PC-9 (cell line): Measurements from ENCODE around the gene COL27A1. TPM values are rescaled to one million over a fixed set of nuclear protein-coding genes. Genes with fewer than 3 reads are reported as not detected.

Experiments used
- BruUV-seq: library from RNA; stranded (reverse); fragments of 400-500 nt; replicated peaks from 2 replicates; lab custom pipeline; 2021; lab: Mats Ljungman, UMichigan
- CTCF ChIA-PET: fragments of 300-600 bp; sonication (Branson Sonifier 250); formaldehyde crosslinking; loops from one replicate; lab custom pipeline; 2022; ENCODE audit warnings: antibody characterized with exemption; lab: Charles Lee
- POLR2A ChIA-PET: fragments of 300-600 bp; sonication (Branson Sonifier 250); formaldehyde crosslinking; loops from one replicate; lab custom pipeline; 2022; ENCODE audit warnings: antibody characterized with exemption; ENCODE audit not compliant: unreplicated experiment; lab: Charles Lee
- DNase-seq, 2 experiments: peaks; one replicate each; pipeline versions ENCODE4 v3.0.0 to v3.0.0-alpha.2; 2015 to 2022; ENCODE audit warnings: mixed read lengths in 1 of 2
- H2AFZ ChIP-seq: fragments of 200-600 bp; sonication (generic); 2 replicates; pipeline ENCODE4 v1.8.1; 2017; ENCODE audit warnings: antibody characterized with exemption
- H3F3A ChIP-seq: fragments of 200-600 bp; sonication (generic); 2 replicates; pipeline ENCODE4 v1.8.1; 2017; ENCODE audit warnings: antibody characterized with exemption, mild to moderate bottlenecking, low read depth; ENCODE audit not compliant: insufficient read depth
- H3K27ac ChIP-seq: fragments of 200-600 bp; sonication (generic); 2 replicates; pipeline ENCODE4 v1.6.1; 2016; ENCODE audit warnings: mixed run types
- H3K27me3 ChIP-seq: fragments of 200-600 bp; sonication (generic); 2 replicates; pipeline ENCODE4 v1.6.1; 2016; ENCODE audit warnings: low read depth, mixed run types; ENCODE audit not compliant: insufficient read depth
- H3K36me3 ChIP-seq: fragments of 200-600 bp; sonication (generic); 2 replicates; pipeline ENCODE4 v1.6.1; 2016; ENCODE audit warnings: low read depth, mixed run types
- H3K4me1 ChIP-seq: fragments of 200-600 bp; sonication (generic); replicated peaks from 2 replicates; pipeline ENCODE4 v1.6.1; 2016; ENCODE audit warnings: mixed run types; ENCODE audit not compliant: insufficient read depth
- H3K4me2 ChIP-seq: fragments of 200-600 bp; sonication (generic); 2 replicates; pipeline ENCODE4 v1.6.1; 2017; ENCODE audit warnings: mixed run types
- H3K4me3 ChIP-seq: fragments of 200-600 bp; sonication (generic); 2 replicates; pipeline ENCODE4 v1.6.1; 2016; ENCODE audit warnings: mixed run types
- H3K79me2 ChIP-seq: fragments of 200-600 bp; sonication (generic); 2 replicates; pipeline ENCODE4 v1.6.1; 2017; ENCODE audit warnings: low read depth, mixed run types
- H3K9me2 ChIP-seq: fragments of 200-600 bp; sonication (generic); 2 replicates; pipeline ENCODE4 v1.8.1; 2017; ENCODE audit warnings: mild to moderate bottlenecking; ENCODE audit not compliant: insufficient read depth
- H3K9me3 ChIP-seq: fragments of 200-600 bp; sonication (generic); 2 replicates; pipeline ENCODE4 v1.8.1; 2016; ENCODE audit warnings: low read depth; ENCODE audit not compliant: insufficient read depth
- H4K20me1 ChIP-seq: fragments of 200-600 bp; sonication (generic); 2 replicates; pipeline ENCODE4 v1.8.1; 2017; ENCODE audit not compliant: insufficient read depth
- CTCF ChIP-seq: fragments of 200-600 bp; sonication (generic); conservative IDR thresholded peaks from 2 replicates; pipeline ENCODE4 v1.6.1; 2017; ENCODE audit warnings: mixed run types, antibody characterized with exemption, mild to moderate bottlenecking, moderate library complexity
- EZH2 ChIP-seq: fragments of 200-600 bp; sonication (generic); IDR thresholded peaks from 2 replicates; pipeline ENCODE4 v1.8.0; 2017; ENCODE audit warnings: antibody characterized with exemption, low read depth
- intact Hi-C: fragments of 100-400 bp; cut with micrococcal nuclease; formaldehyde crosslinking; loops from one replicate; pipeline ENCODE4 v1.10.0; 2022; ENCODE audit not compliant: unreplicated experiment
- total RNA-seq: library from RNA; stranded (reverse); gene quantifications from 2 replicates; pipeline ENCODE4 v1.2.3, GENCODE V29; 2021

Gene COL27A1
- total RNA-seq, 1 experiment from 2014 or later = 0.39 TPM

- Histone ChIP-seq H3K4me3 (no peak overlapping the region), H4K20me1 (no peaks in the 10 kb centered on the region), H3K36me3 (no peaks in the 10 kb centered on the region), H3K79me2 (no peaks in the 10 kb centered on the region), H3K9me3 (no peaks in the 10 kb centered on the region), H3K9me2 (no peaks in the 10 kb centered on the region), H2AFZ (no peak overlapping the region), H3K4me2 (no peak overlapping the region), H3F3A (no peaks in the 10 kb centered on the region), H3K27me3 (peaks cover 7% of the 10 kb centered on the region), H3K4me1 (no peaks in the 10 kb centered on the region), H3K27ac (no peak overlapping the region)
- no TSS peak for BruUV-seq
- POLR2A ChIA-PET = no interaction called here
- CTCF ChIA-PET = no interaction called here
- TF ChIP-seq CTCF = no peak
- TF ChIP-seq EZH2 = no peak
- intact Hi-C loops = no loop called here
- no peak for DNase-seq
These were observed 12.3 kb downstream of the COL27A1 start for GRCh38 chr9:114167591-114168091.

GRCh38 chr9:114168281-114169028 is 13.1 kb downstream of the COL27A1 start:
- BruUV-seq = no TSS peak
- POLR2A ChIA-PET = no interaction called here
- intact Hi-C loops = no loop called here
- H3K36me3 ChIP-seq = no peaks in the 10 kb centered on the region
- H3K79me2 ChIP-seq = no peaks in the 10 kb centered on the region
- TF ChIP-seq EZH2 = no peak
- no peak for TF ChIP-seq CTCF
- H3K27me3 ChIP-seq = peaks cover 6% of the 10 kb centered on the region
- no peaks in the 10 kb centered on the region for H4K20me1 ChIP-seq
- no peak overlapping the region for H2AFZ ChIP-seq
- H3K9me2 ChIP-seq = no peaks in the 10 kb centered on the region
- no peak overlapping the region for H3K27ac ChIP-seq
- no peak overlapping the region for H3K4me2 ChIP-seq
- H3K4me3 ChIP-seq = no peak overlapping the region
- no peaks in the 10 kb centered on the region for H3K9me3 ChIP-seq
- CTCF ChIA-PET = no interaction called here
- H3K4me1 ChIP-seq = no peaks in the 10 kb centered on the region
- no peaks in the 10 kb centered on the region for H3F3A ChIP-seq
- no peak for DNase-seq

- ChIA-PET POLR2A (no interaction called here), CTCF (no interaction called here)
- peaks cover 6% of the 10 kb centered on the region; the same call in 1 of the 2 replicates for H3K27me3 ChIP-seq
- no peak for DNase-seq
- H3K4me2 ChIP-seq = no peak overlapping the region
- H3K4me1 ChIP-seq = no peaks in the 10 kb centered on the region
- TF ChIP-seq EZH2 (no peak), CTCF (no peak)
- H2AFZ ChIP-seq = no peak overlapping the region
- no peaks in the 10 kb centered on the region for H3K79me2 ChIP-seq
- H3K9me2 ChIP-seq = no peaks in the 10 kb centered on the region
- H3K36me3 ChIP-seq = no peaks in the 10 kb centered on the region
- no peak overlapping the region for H3K27ac ChIP-seq
- H4K20me1 ChIP-seq = no peaks in the 10 kb centered on the region
- no peaks in the 10 kb centered on the region for H3K9me3 ChIP-seq
- intact Hi-C loops = no loop called here
- BruUV-seq = no TSS peak
- no peak overlapping the region for H3K4me3 ChIP-seq
- H3F3A ChIP-seq = no peaks in the 10 kb centered on the region
These were observed 14.0 kb downstream of the COL27A1 start for GRCh38 chr9:114169029-114169951.
